K562 (cell line): ENCODE data around the gene CYP4F11. TPM values are rescaled to one million over a fixed set of nuclear protein-coding genes. Genes with fewer than 3 reads are reported as not detected.

Source experiments
- ATAC-seq: fragments of 200-7000 bp; cut with Tn5 transposase; 3 replicates; pipeline ENCODE4 v1.9.1; 2020; ENCODE audit warnings: moderate library complexity
- BruUV-seq: library from RNA; stranded (reverse); fragments of 400-500 nt; replicated peaks from 2 replicates; lab custom pipeline; 2021; lab: Mats Ljungman, UMichigan
- CTCF ChIA-PET: fragments of 300-600 bp; formaldehyde crosslinking; extraction: SDS; loops from one replicate; lab custom pipeline; 2021; ENCODE audit warnings: low intra/inter-chr PET ratio; lab: Yijun Ruan, JAX
- POLR2A ChIA-PET: fragments of 300-600, 350-650 bp; sonication (Branson Sonifier 250); formaldehyde crosslinking; extraction: SDS; loops from one replicate; lab custom pipeline; 2021; ENCODE audit warnings: antibody characterized with exemption, inconsistent platforms; lab: Yijun Ruan, JAX
- DNase-seq, 4 experiments: peaks; one replicate each; pipeline versions ENCODE4 v3.0.0 to v3.0.0-alpha.2; 2011 to 2018; ENCODE audit warnings: low spot score in 3 of 4, mixed read lengths in 3 of 4; ENCODE audit errors: extremely low read depth in 1 of 4
- FAIRE-seq: peaks from 2 replicates; lab custom pipeline; 2011; peaks lifted over from hg19 to GRCh38; lab: Jason Lieb, UNC
- H2AFZ ChIP-seq: 2 replicates; pipeline ENCODE4 v1.6.0; 2011; ENCODE audit warnings: low read depth, low read length, control low read depth, inconsistent platforms
- H3K27ac ChIP-seq: fragments of 200-600 bp; 3 replicates; pipeline ENCODE4 v1.8.0; 2011; ENCODE audit warnings: low read depth, mild to moderate bottlenecking, control low read depth, inconsistent platforms, low read length, moderate library complexity, mixed read lengths; ENCODE audit errors: extremely low read depth
- H3K27me3 ChIP-seq, 2 experiments: fragments of 300-600 bp in 1 of 2; 2 replicates in 1 of 2; 3 replicates in 1 of 2; pipeline versions ENCODE4 v1.6.0 to v1.8.0; 2011; ENCODE audit warnings: inconsistent platforms in 2 of 2, low read length in 2 of 2, mild to moderate bottlenecking in 1 of 2, mixed read lengths in 1 of 2, moderate library complexity in 1 of 2; ENCODE audit not compliant: control insufficient read depth in 2 of 2, insufficient read depth in 2 of 2
- H3K36me3 ChIP-seq: fragments of 300-600 bp; 3 replicates; pipeline ENCODE4 v1.8.0; 2011; ENCODE audit warnings: mild to moderate bottlenecking, low read length, inconsistent platforms; ENCODE audit not compliant: control insufficient read depth, insufficient read depth
- H3K4me1 ChIP-seq, 2 experiments: fragments of 200-600 bp in 1 of 2; replicated peaks in 1 of 2; 2 replicates in 1 of 2; 3 replicates in 1 of 2; pipeline versions ENCODE4 v1.5.1 to v1.8.0; 2011; ENCODE audit warnings: inconsistent platforms in 2 of 2, low read length in 2 of 2, mild to moderate bottlenecking in 1 of 2, mixed read lengths in 1 of 2, moderate library complexity in 1 of 2; ENCODE audit not compliant: control insufficient read depth in 2 of 2, insufficient read depth in 2 of 2
- H3K4me2 ChIP-seq: 2 replicates; pipeline ENCODE4 v1.6.1; 2011; ENCODE audit warnings: low read length, control low read depth, inconsistent platforms, mixed read lengths; ENCODE audit not compliant: insufficient read depth
- H3K4me3 ChIP-seq: fragments of 200-600 bp; sonication (generic), shearing (Covaris generic); 2 replicates; pipeline ENCODE4 v1.5.1; 2016; ENCODE audit warnings: control low read depth, inconsistent platforms
- H3K79me2 ChIP-seq: fragments of 200-600 bp; 3 replicates; pipeline ENCODE4 v1.8.0; 2011; ENCODE audit warnings: low read length, inconsistent platforms; ENCODE audit not compliant: control insufficient read depth, insufficient read depth
- H3K9ac ChIP-seq, 2 experiments: 2 replicates each; pipeline versions ENCODE4 v1.6.0 to v1.6.1; 2011; ENCODE audit warnings: low read depth in 2 of 2, low read length in 2 of 2, control low read depth in 1 of 2, inconsistent platforms in 1 of 2, mild to moderate bottlenecking in 1 of 2, mixed read lengths in 1 of 2; ENCODE audit not compliant: insufficient read depth in 1 of 2
- H3K9me1 ChIP-seq: one replicate; pipeline ENCODE4 v1.6.0; 2011; ENCODE audit warnings: inconsistent platforms, mild to moderate bottlenecking, low read length, moderate library complexity; ENCODE audit not compliant: control insufficient read depth, insufficient read depth
- H3K9me3 ChIP-seq: replicated peaks from 2 replicates; pipeline ENCODE4 v1.5.1; 2011; ENCODE audit warnings: low read depth, low read length, inconsistent platforms; ENCODE audit not compliant: control insufficient read depth, insufficient read depth
- H4K20me1 ChIP-seq: replicated peaks from 2 replicates; pipeline ENCODE4 v1.6.1; 2011; ENCODE audit warnings: low read length, inconsistent platforms, mixed read lengths; ENCODE audit not compliant: control insufficient read depth, insufficient read depth
- CREB3L1 ChIP-seq: fragments of 450-650 bp; IDR thresholded peaks from 2 replicates; pipeline ENCODE4 v1.6.1; 2014; ENCODE audit warnings: low read depth, mild to moderate bottlenecking, moderate library complexity, borderline replicate concordance
- DACH1 ChIP-seq: fragments of 450-650 bp; IDR thresholded peaks from 2 replicates; pipeline ENCODE4 v1.6.1; 2018; ENCODE audit not compliant: partially characterized antibody
- MECOM ChIP-seq: fragments of 250-450 bp; sonication (Bioruptor Pico); IDR thresholded peaks from 2 replicates; pipeline ENCODE4 v1.8.0; 2022; ENCODE audit warnings: inconsistent platforms
- RBM25 ChIP-seq: fragments of 200-400 bp; formaldehyde crosslinking; IDR thresholded peaks from 2 replicates; pipeline ENCODE4 v1.6.1; 2018; ENCODE audit warnings: low read length, low read depth, moderate library complexity; ENCODE audit not compliant: severe bottlenecking
- RCOR1 ChIP-seq, 2 experiments: IDR thresholded peaks; 2 replicates each; pipeline ENCODE4 v1.6.1; 2012; ENCODE audit warnings: low read depth in 2 of 2, low read length in 2 of 2, borderline replicate concordance in 1 of 2, improper control_type of control experiment in 1 of 2
- ZNF143 ChIP-seq: sonication (generic); formaldehyde crosslinking; IDR thresholded peaks from 2 replicates; pipeline ENCODE4 v1.9.0; 2022; ENCODE audit warnings: mild to moderate bottlenecking, missing genetic modification reagents
- WGBS: fragments of 100-300 bp; shearing (Covaris generic); methylation state at CpG from one replicate; pipeline ENCODE4 v1.1.6; 2016; ENCODE audit warnings: low coverage, mixed read lengths; ENCODE audit not compliant: insufficient coverage; ENCODE audit errors: missing lambda C conversion rate; 5-methylcytosine and 5-hydroxymethylcytosine counted together
- in situ Hi-C: fragments of 300-500 bp; cut with MboI; formaldehyde crosslinking; loops from 4 replicates; pipeline ENCODE4 v1.15.0; 2018; ENCODE audit warnings: inconsistent platforms, mixed read lengths
- intact Hi-C: fragments of 100-400 bp; cut with micrococcal nuclease; formaldehyde crosslinking; loops from 2 replicates; pipeline ENCODE4 v1.14.2; 2022
- polyA plus RNA-seq, 8 experiments: library from polyadenylated mRNA; depleted of rRNA in 4 of 8; stranded (reverse) in 5 of 8; unstranded in 3 of 8; fragments of >200 nt; fragmentation: Nextera tagmentation in 2 of 8; fragmentation: Illumina TruSeq in 1 of 8; extraction: Ambion mirVana in 2 of 8; extraction: Trizol in 1 of 8; gene quantifications; 2 replicates each; pipeline versions ENCODE4 v1.2.1 to v1.2.3, GENCODE V29; 2011 to 2014; ENCODE audit warnings: inconsistent platforms in 1 of 8, missing spikeins in 1 of 8
- total RNA-seq, 7 experiments: library from RNA; depleted of rRNA in 6 of 7; stranded (reverse); fragments of >200 nt in 6 of 7; fragmentation: Illumina TruSeq in 2 of 7; extraction: Trizol in 2 of 7; gene quantifications; 2 replicates each; pipeline versions ENCODE4 v1.2.1 to v1.2.3, GENCODE V29; 2011 to 2021; ENCODE audit warnings: low replicate concordance in 1 of 7

CYP4F11 gene
- total and polyA plus RNA-seq, 9 of the 15 experiments (the other 6 are each of a cell fraction or from before 2014, with no cell fraction given) = 0.03 TPM; not detected in 8

- in situ Hi-C loops (no loop called here), intact Hi-C loops (no loop called here)
- Histone ChIP-seq H3K4me2 (no peak overlapping the region), H3K9ac (no peak overlapping the region), H3K27ac (no peak overlapping the region), H2AFZ (no peak overlapping the region), H3K27me3 (no peaks in the 10 kb centered on the region; a peak in 1 of 5 replicates), H3K79me2 (no peaks in the 10 kb centered on the region), H4K20me1 (no peaks in the 10 kb centered on the region), H3K9me1 (peaks cover 3% of the 10 kb centered on the region), H3K4me1 (no peaks in the 10 kb centered on the region), H3K4me3 (no peak overlapping the region), H3K36me3 (no peaks in the 10 kb centered on the region), H3K9me3 (no peaks in the 10 kb centered on the region)
- ChIA-PET CTCF (interaction anchor here (0.6 kb wide), 1 partner anchor 167 kb away, joined by 4 read pairs; no protein-coding TSS in a partner anchor), POLR2A (no interaction called here)
- ATAC-seq (no peak), FAIRE-seq (no peak), DNase-seq (no peak)
- BruUV-seq = no TSS peak
- WGBS = 0% methylated on average over 4 of the region's 4 CpGs
- TF ChIP-seq CREB3L1 (no peak), DACH1 (peak; percentile 79)
These were observed 15.1 kb downstream of the CYP4F11 start for GRCh38 chr19:15919243-15919642.

- H3K27ac ChIP-seq = no peak overlapping the region
- no peaks in the 10 kb centered on the region for H3K9me3 ChIP-seq
- intact Hi-C loops = no loop called here
- no peak overlapping the region for H3K9ac ChIP-seq
- no peak overlapping the region for H3K4me3 ChIP-seq
- TF ChIP-seq MECOM (CRISPR knock-in tag) (no peak), RBM25 (peak; percentile 59), ZNF143 (CRISPR knock-in tag) (no peak), RCOR1 (IDR thresholded peaks at IDR 0.05; ENCODE audit: borderline replicate concordance in 1 of 2, low read depth in 2 of 2, low read length in 2 of 2) (no peak)
- H3K36me3 ChIP-seq = no peaks in the 10 kb centered on the region
- no peak for DNase-seq
- in situ Hi-C loops = no loop called here
- peaks cover 3 to 10% of the 10 kb centered on the region in 2 experiments; a peak in 3 of 5 replicates for H3K27me3 ChIP-seq
- H3K9me1 ChIP-seq = no peaks in the 10 kb centered on the region
- H3K4me2 ChIP-seq = no peak overlapping the region
- H3K4me1 ChIP-seq = peaks cover 0 to 6% of the 10 kb centered on the region in 2 experiments; a peak in 2 of 5 replicates
- no peaks in the 10 kb centered on the region for H4K20me1 ChIP-seq
- POLR2A ChIA-PET = no interaction called here
- FAIRE-seq = no peak
- H2AFZ ChIP-seq = no peak overlapping the region
- H3K79me2 ChIP-seq = no peaks in the 10 kb centered on the region
- no peak for ATAC-seq
- CTCF ChIA-PET = no interaction called here
- no TSS peak for BruUV-seq
- WGBS = 0% methylated on average over 2 of the region's 2 CpGs
These were observed 19.2 kb downstream of the CYP4F11 start for GRCh38 chr19:15915109-15915508.
